ENCODE measurements around the gene GNB4. TPM values are rescaled to one million over a fixed set of nuclear protein-coding genes. Genes with fewer than 3 reads are reported as not detected.

GNB4 gene
- total RNA-seq, 2 donors from 2014 or later, result 3.1 to 10.4 TPM

DNA sequence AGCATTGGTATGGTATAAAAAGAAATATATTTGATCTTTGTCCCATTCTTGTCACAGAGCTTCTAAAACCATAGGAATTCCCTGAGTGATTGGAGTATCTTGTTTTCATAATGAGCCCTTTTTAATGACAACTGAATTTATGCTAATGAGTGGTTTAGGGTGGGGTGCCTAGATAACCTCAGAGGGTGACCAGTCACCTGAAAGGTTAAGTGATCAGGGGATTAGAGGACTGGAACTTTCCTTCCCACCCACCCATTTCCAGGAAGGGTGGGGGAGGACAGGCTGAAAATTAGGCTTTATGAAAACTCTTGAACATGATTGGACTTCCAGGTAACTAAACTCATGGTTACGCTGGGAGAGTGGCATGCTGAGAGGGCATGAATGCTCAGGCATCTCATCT lies 95.3 kb downstream of the GNB4 start:
- H3K9ac ChIP-seq (ENCODE audit: low read depth in 2 of 2, low read length in 2 of 2), result no peak overlapping the region
- H3K27me3 ChIP-seq, result no peaks in the 10 kb centered on the region
- DNase-seq, result no peak
- H3K36me3 ChIP-seq, result no peaks in the 10 kb centered on the region
- no peak overlapping the region for H3K27ac ChIP-seq
- intact Hi-C loops (cut with DNase I), result no loop called here
- H3K9me3 ChIP-seq, result no peaks in the 10 kb centered on the region
- H3K4me3 ChIP-seq, result no peak overlapping the region
- TF ChIP-seq CTCF (IDR thresholded peaks at IDR 0.05), result no peak
- H3K4me1 ChIP-seq, result no peaks in the 10 kb centered on the region

- no peak for TF ChIP-seq CTCF (IDR thresholded peaks at IDR 0.05)
- intact Hi-C loops (cut with DNase I), result no loop called here
- DNase-seq, result no peak
Measured at GRCh38 chr3:179348325-179349013, 102.8 kb downstream of the GNB4 start.

DNA sequence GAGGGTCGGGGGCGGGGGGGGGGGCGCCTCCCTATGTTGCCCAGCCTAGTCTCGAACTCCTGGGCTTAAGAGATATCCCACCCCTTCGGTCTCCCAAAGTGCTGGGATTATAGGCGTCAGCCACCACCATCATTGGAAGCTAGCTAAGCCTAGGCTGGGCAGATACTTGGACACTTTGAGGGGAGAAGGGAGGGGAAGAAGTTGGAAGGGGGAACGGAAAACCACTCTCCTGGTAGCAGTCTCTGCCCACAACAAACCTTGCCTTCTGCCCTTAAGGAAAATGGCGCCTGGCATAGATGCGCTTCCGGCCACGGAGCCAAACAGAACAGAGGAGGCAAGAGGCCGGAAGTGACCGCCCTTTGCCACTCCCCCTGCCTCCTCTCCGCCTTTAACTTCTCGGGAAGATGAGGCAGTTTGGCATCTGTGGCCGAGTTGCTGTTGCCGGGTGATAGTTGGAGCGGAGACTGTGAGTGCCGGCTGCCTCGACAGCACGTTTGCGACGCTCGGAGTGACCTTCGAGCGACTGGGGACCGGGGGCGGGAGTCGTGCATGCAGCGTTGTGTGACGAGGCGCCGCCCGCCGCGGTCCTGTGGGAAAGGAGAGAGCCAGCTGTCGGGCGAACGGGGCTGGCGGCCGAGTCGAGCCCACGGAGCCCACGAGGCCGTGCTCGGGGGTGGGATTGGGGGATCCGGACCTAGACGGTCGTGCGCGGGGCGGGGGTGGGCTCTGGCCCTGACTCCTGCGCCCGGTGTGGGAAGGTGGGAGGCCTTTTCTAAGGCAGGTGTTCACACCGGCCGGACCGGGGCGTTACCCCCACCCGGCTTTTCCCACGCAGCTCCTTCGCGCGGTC lies 103.7 kb downstream of the GNB4 start, which contains the start of gene MFN1:
Gene MFN1, plus strand, starts transcription at position 365 of the 850 bp plus-strand sequence. CDS start 1,143 bp downstream, outside the sequence.
- Histone ChIP-seq H3K27me3 (no peaks in the 10 kb centered on the region), H3K4me3 (peak within 1 kb of the TSS; percentile 93), H3K4me1 (peaks cover 5% of the 10 kb centered on the region), H3K27ac (peak within 1 kb of the TSS; percentile 88), H3K9me3 (no peaks in the 10 kb centered on the region), H3K9ac (ENCODE audit: low read depth in 2 of 2, low read length in 2 of 2) (peak within 1 kb of the TSS; percentile 78 to 93), H3K36me3 (no peaks in the 10 kb centered on the region)
- DNase-seq, result peak; percentile 95
- intact Hi-C loops (cut with DNase I), result no loop called here
- no peak for TF ChIP-seq CTCF (IDR thresholded peaks at IDR 0.05)

More at GRCh38 chr3:179348325-179349013, 102.8 kb downstream of the GNB4 start:
- H3K27ac ChIP-seq, result peak overlapping the region; percentile 88
- peak overlapping the region; percentile 78 to 93 for H3K9ac ChIP-seq (ENCODE audit: low read depth in 2 of 2, low read length in 2 of 2)
- H3K36me3 ChIP-seq, result no peaks in the 10 kb centered on the region
- H3K27me3 ChIP-seq, result no peaks in the 10 kb centered on the region
- no peaks in the 10 kb centered on the region for H3K9me3 ChIP-seq
- H3K4me1 ChIP-seq, result peaks cover 5% of the 10 kb centered on the region
- H3K4me3 ChIP-seq, result peak overlapping the region; percentile 93

Other genes with a start within 250 kb of the GNB4 start
- 1 to 10 TPM; 1.5 to 1.7 TPM for gene KCNMB3, start 200.4 kb downstream of the GNB4 start, total RNA-seq
- 10 to 100 TPM; 18.6 to 29.4 TPM for gene ZNF639, start 128.4 kb downstream of the GNB4 start, total RNA-seq
- gene MFN1, start 103.8 kb downstream of the GNB4 start, total RNA-seq, result 10 to 100 TPM; 50.5 to 53.3 TPM
- gene ACTL6A, start 111.5 kb upstream of the GNB4 start, total RNA-seq, result 10 to 100 TPM; 37.2 to 49.7 TPM
- gene MRPL47, start 153.2 kb upstream of the GNB4 start, total RNA-seq, result 10 to 100 TPM; 37.3 to 46.4 TPM
- 100 to 1,000 TPM; 154 to 159 TPM for gene NDUFB5, start 153.3 kb upstream of the GNB4 start, total RNA-seq
- 1 to 10 TPM; 4.3 to 6.6 TPM for gene USP13, start 201.6 kb upstream of the GNB4 start, total RNA-seq

All from colonic mucosa (tissue), 4 donors.